ENCODE measurements around the gene CNGB1.

DNA sequence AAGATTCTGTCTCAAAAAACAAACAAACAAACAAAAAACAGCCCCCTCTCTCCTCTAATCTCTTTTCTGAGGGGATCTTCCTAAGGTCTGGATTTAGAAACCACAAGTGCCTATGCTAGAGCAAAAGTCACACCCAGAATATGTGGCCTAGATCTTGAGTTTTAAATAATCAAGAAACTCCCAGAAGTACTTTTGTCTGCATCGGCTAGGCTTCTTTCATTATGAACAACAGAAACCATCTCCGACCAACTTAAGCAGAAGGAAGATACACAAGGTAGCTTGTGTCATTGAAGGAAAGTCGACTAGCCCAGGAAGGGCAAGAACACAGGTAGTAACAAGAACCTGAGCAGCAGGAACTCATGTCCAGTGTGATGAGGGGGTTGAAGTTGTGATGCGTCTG lies 94.7 kb downstream of the CNGB1 start:
- TF ChIP-seq, protein P1, sequence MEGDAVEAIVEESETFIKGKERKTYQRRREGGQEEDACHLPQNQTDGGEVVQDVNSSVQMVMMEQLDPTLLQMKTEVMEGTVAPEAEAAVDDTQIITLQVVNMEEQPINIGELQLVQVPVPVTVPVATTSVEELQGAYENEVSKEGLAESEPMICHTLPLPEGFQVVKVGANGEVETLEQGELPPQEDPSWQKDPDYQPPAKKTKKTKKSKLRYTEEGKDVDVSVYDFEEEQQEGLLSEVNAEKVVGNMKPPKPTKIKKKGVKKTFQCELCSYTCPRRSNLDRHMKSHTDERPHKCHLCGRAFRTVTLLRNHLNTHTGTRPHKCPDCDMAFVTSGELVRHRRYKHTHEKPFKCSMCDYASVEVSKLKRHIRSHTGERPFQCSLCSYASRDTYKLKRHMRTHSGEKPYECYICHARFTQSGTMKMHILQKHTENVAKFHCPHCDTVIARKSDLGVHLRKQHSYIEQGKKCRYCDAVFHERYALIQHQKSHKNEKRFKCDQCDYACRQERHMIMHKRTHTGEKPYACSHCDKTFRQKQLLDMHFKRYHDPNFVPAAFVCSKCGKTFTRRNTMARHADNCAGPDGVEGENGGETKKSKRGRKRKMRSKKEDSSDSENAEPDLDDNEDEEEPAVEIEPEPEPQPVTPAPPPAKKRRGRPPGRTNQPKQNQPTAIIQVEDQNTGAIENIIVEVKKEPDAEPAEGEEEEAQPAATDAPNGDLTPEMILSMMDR (IDR thresholded peaks at IDR 0.05; ENCODE audit: insufficient read depth, low read length, poor library complexity, severe bottlenecking) = no peak
- no peak for TF ChIP-seq EZH2phosphoT487 (conservative IDR thresholded peaks at IDR 0.05; ENCODE audit: low read length)

All from SU-DHL-6 (cell line).